Breast epithelium (tissue), 3 donors: ENCODE data around the gene TPST2.

Experiments
- CTCF ChIP-seq, 3 donors: fragments of 450-650 bp; IDR thresholded peaks; one replicate each; pipeline ENCODE4 v1.5.1; 2016 to 2017; ENCODE audit warnings: antibody characterized with exemption in 3 of 3, mild to moderate bottlenecking in 3 of 3, moderate library complexity in 3 of 3
- POLR2A ChIP-seq: fragments of 450-650 bp; IDR thresholded peaks from one replicate; pipeline ENCODE4 v1.6.1; 2016; ENCODE audit warnings: antibody characterized with exemption, mild to moderate bottlenecking, moderate library complexity

GRCh38 chr22:26563022-26563421 is 26.9 kb downstream of the TPST2 start:
- TF ChIP-seq POLR2A (no peak), CTCF (IDR thresholded peaks at IDR 0.05) (no peak)
